Forelimb muscle (tissue), 1 donor: ENCODE data around the gene SLIT3. TPM values are rescaled to one million over a fixed set of nuclear protein-coding genes. Genes with fewer than 3 reads are reported as not detected.
"Not testable (repeated sequence)": the region's sequence is repeated elsewhere in the genome, so short reads cannot be mapped to it uniquely, and the experiment has no call there.

Experiments
- DNase-seq: peaks from one replicate; pipeline ENCODE4 v3.0.0-alpha.2; 2013; ENCODE audit warnings: low read depth
- polyA plus RNA-seq: library from polyadenylated mRNA; unstranded; fragments of 120-200 nt; gene quantifications from one replicate; pipeline ENCODE4 v1.2.1, GENCODE V29; 2013; ENCODE audit not compliant: insufficient read length

The SLIT3 gene
- polyA plus RNA-seq, 1 donor = 6.8 TPM

GRCh38 chr5:168771678-168772077 is 529.3 kb downstream of the SLIT3 start:
- no peak for DNase-seq

- DNase-seq = no peak
Measured at GRCh38 chr5:168770996-168771395, 529.9 kb downstream of the SLIT3 start.

GRCh38 chr5:168770036-168770498 is 530.9 kb downstream of the SLIT3 start:
- DNase-seq = no peak

GRCh38 chr5:168768172-168768571 is 532.8 kb downstream of the SLIT3 start:
- DNase-seq = no peak

- no peak for DNase-seq
Measured at GRCh38 chr5:168766426-168766700, 534.6 kb downstream of the SLIT3 start.

GRCh38 chr5:168765551-168766425 is 535.2 kb downstream of the SLIT3 start:
- DNase-seq = no peak

GRCh38 chr5:168765086-168765550 is 535.8 kb downstream of the SLIT3 start:
- DNase-seq = no peak

- DNase-seq = no peak
Measured at GRCh38 chr5:168756453-168757391, 544.2 kb downstream of the SLIT3 start.

GRCh38 chr5:168755548-168756093 is 545.3 kb downstream of the SLIT3 start:
- no peak for DNase-seq

GRCh38 chr5:168753691-168754254 is 547.2 kb downstream of the SLIT3 start:
- no peak for DNase-seq

- no peak for DNase-seq
Measured at GRCh38 chr5:168752416-168753190, 548.3 kb downstream of the SLIT3 start.

- DNase-seq = no peak
Measured at GRCh38 chr5:168752012-168752411, 548.9 kb downstream of the SLIT3 start.

- DNase-seq = no peak
Measured at GRCh38 chr5:168750926-168751325, 550.0 kb downstream of the SLIT3 start.

GRCh38 chr5:168749391-168750100 is 551.4 kb downstream of the SLIT3 start:
- DNase-seq = no peak

GRCh38 chr5:168747987-168748777 is 552.8 kb downstream of the SLIT3 start:
- DNase-seq = no peak

GRCh38 chr5:168746893-168747640 is 553.9 kb downstream of the SLIT3 start:
- DNase-seq = no peak

GRCh38 chr5:168746126-168746892 is 554.6 kb downstream of the SLIT3 start:
- DNase-seq = not testable (repeated sequence)

- DNase-seq = no peak
Measured at GRCh38 chr5:168743617-168744016, 557.3 kb downstream of the SLIT3 start.
